HCT116 (cell line): ENCODE results near the gene DCAF11. TPM values are rescaled to one million over a fixed set of nuclear protein-coding genes. Genes with fewer than 3 reads are reported as not detected.

Source experiments
- ATAC-seq: fragments of 200-7000 bp; cut with Tn5 transposase; 2 replicates; pipeline ENCODE4 v1.9.1; 2020; ENCODE audit warnings: mild to moderate bottlenecking, moderate library complexity
- BruUV-seq: library from RNA; stranded (reverse); fragments of 400-500 nt; replicated peaks from 2 replicates; lab custom pipeline; 2021; lab: Mats Ljungman, UMichigan
- CTCF ChIA-PET: fragments of 300-600 bp; sonication (Branson Sonifier 250); formaldehyde crosslinking; loops from one replicate; lab custom pipeline; 2021; ENCODE audit warnings: antibody characterized with exemption; lab: Charles Lee
- POLR2A ChIA-PET: fragments of 300-600, 350-600 bp; sonication (Branson Sonifier 250); formaldehyde crosslinking; loops from one replicate; lab custom pipeline; 2021; ENCODE audit warnings: antibody characterized with exemption; lab: Charles Lee
- RAD21 ChIA-PET, 2 experiments: fragments of 300-600 bp; sonication (Branson Sonifier 250); formaldehyde crosslinking; loops; one replicate each; lab custom pipeline; 2023; ENCODE audit warnings: low total read pairs in 2 of 2; ENCODE audit not compliant: uncharacterized antibody in 2 of 2, unreplicated experiment in 2 of 2, low non-redundant PET in 1 of 2; lab: Charles Lee
- DNase-seq: peaks from one replicate; pipeline ENCODE4 v3.0.0-alpha.2; 2010; ENCODE audit warnings: low read depth, low spot score
- H2AFZ ChIP-seq: fragments of 200-600 bp; shearing (Covaris generic), sonication (generic); 2 replicates; pipeline ENCODE4 v1.6.1; 2017; ENCODE audit warnings: low read depth, mixed run types, mixed read lengths, antibody characterized with exemption, low read length; ENCODE audit not compliant: poor library complexity, severe bottlenecking
- H3K27ac ChIP-seq: 2 replicates; pipeline ENCODE4 v1.5.1; 2012; ENCODE audit warnings: low read depth, low read length
- H3K27me3 ChIP-seq: fragments of 200-600 bp; sonication (generic); 2 replicates; pipeline ENCODE4 v1.6.1; 2016; ENCODE audit warnings: mixed run types, low read length, mixed read lengths; ENCODE audit not compliant: insufficient read depth
- H3K36me3 ChIP-seq, 2 experiments: fragments of 200-500 bp in 1 of 2; fragments of 200-600 bp in 1 of 2; sonication (Bioruptor generic) in 1 of 2; sonication (generic) in 1 of 2; 2 replicates each; pipeline versions ENCODE4 v1.5.1 to v1.6.1; 2014 to 2016; ENCODE audit warnings: low read length in 2 of 2, inconsistent platforms in 1 of 2, mixed read lengths in 1 of 2, mixed run types in 1 of 2; ENCODE audit not compliant: insufficient read depth in 2 of 2, control insufficient read depth in 1 of 2
- H3K4me1 ChIP-seq, 2 experiments: fragments of 200-600 bp in 1 of 2; sonication (generic) in 1 of 2; 2 replicates each; pipeline versions ENCODE4 v1.5.1 to v1.6.1; 2012 to 2017; ENCODE audit warnings: low read length in 2 of 2, inconsistent platforms in 1 of 2, mild to moderate bottlenecking in 1 of 2, mixed read lengths in 1 of 2, mixed run types in 1 of 2, moderate library complexity in 1 of 2; ENCODE audit not compliant: insufficient read depth in 2 of 2, control insufficient read depth in 1 of 2
- H3K4me2 ChIP-seq: fragments of 200-600 bp; sonication (generic); 2 replicates; pipeline ENCODE4 v1.6.1; 2017; ENCODE audit warnings: mixed run types, low read length, mixed read lengths
- H3K4me3 ChIP-seq, 2 experiments: fragments of 200-600 bp in 1 of 2; sonication (generic) in 1 of 2; replicated peaks in 1 of 2; 2 replicates each; pipeline ENCODE4 v1.5.1; 2011 to 2016; ENCODE audit warnings: low read length in 2 of 2, control low read depth in 1 of 2, low read depth in 1 of 2, mild to moderate bottlenecking in 1 of 2, mixed read lengths in 1 of 2, mixed run types in 1 of 2
- H3K79me2 ChIP-seq: fragments of 200-600 bp; sonication (generic); 2 replicates; pipeline ENCODE4 v1.6.1; 2017; ENCODE audit warnings: mild to moderate bottlenecking, mixed run types, low read length, moderate library complexity, mixed read lengths; ENCODE audit not compliant: insufficient read depth
- H3K9ac ChIP-seq: fragments of 200-600 bp; sonication (generic); 2 replicates; pipeline ENCODE4 v1.6.1; 2016; ENCODE audit warnings: low read length, mixed read lengths
- H3K9me2 ChIP-seq: fragments of 200-600 bp; sonication (generic), shearing (Covaris generic); 2 replicates; pipeline ENCODE4 v1.6.1; 2017; ENCODE audit warnings: mixed run types, mild to moderate bottlenecking, moderate library complexity; ENCODE audit not compliant: insufficient read depth
- H3K9me3 ChIP-seq, 2 experiments: fragments of 200-500 bp in 1 of 2; fragments of 200-600 bp in 1 of 2; sonication (Bioruptor generic) in 1 of 2; sonication (generic) in 1 of 2; 2 replicates each; pipeline ENCODE4 v1.6.1; 2014 to 2017; ENCODE audit warnings: low read length in 2 of 2, mixed read lengths in 2 of 2, inconsistent platforms in 1 of 2, low read depth in 1 of 2, mild to moderate bottlenecking in 1 of 2, mixed run types in 1 of 2, moderate library complexity in 1 of 2; ENCODE audit not compliant: control insufficient read depth in 1 of 2, insufficient read depth in 1 of 2
- H4K20me1 ChIP-seq: fragments of 200-600 bp; sonication (generic), shearing (Covaris generic); 2 replicates; pipeline ENCODE4 v1.6.1; 2017; ENCODE audit warnings: mixed run types, mild to moderate bottlenecking, moderate library complexity; ENCODE audit not compliant: insufficient read depth
- EGR1 ChIP-seq: IDR thresholded peaks from 2 replicates; pipeline ENCODE4 v1.6.1; 2012; ENCODE audit warnings: low read depth
- ELF1 ChIP-seq: IDR thresholded peaks from 2 replicates; pipeline ENCODE4 v1.6.1; 2012; ENCODE audit warnings: low read depth, borderline replicate concordance
- EZH2phosphoT487 ChIP-seq: fragments of 200-600 bp; IDR thresholded peaks from 2 replicates; pipeline ENCODE4 v1.6.1; 2018; ENCODE audit warnings: antibody characterized with exemption, borderline replicate concordance
- FOSL1 ChIP-seq: IDR thresholded peaks from 2 replicates; pipeline ENCODE4 v1.6.1; 2012; ENCODE audit warnings: low read depth
- POLR2A ChIP-seq: IDR thresholded peaks from 2 replicates; pipeline ENCODE4 v1.7.0; 2011; ENCODE audit warnings: borderline replicate concordance; ENCODE audit not compliant: insufficient read depth, insufficient read length; ENCODE audit errors: extremely low read depth
- POLR2AphosphoS5 ChIP-seq: IDR thresholded peaks from 2 replicates; pipeline ENCODE4 v1.6.1; 2011; ENCODE audit warnings: mild to moderate bottlenecking, low read depth, low read length, moderate library complexity
- SP1 ChIP-seq: IDR thresholded peaks from 2 replicates; pipeline ENCODE4 v1.6.1; 2012; ENCODE audit warnings: low read depth
- TCF7L2 ChIP-seq: IDR thresholded peaks from 2 replicates; pipeline ENCODE4 v1.7.0; 2011; ENCODE audit warnings: borderline replicate concordance, inconsistent platforms; ENCODE audit not compliant: insufficient read depth, insufficient read length; ENCODE audit errors: extremely low read depth
- ZFX ChIP-seq: fragments of 450-650 bp; IDR thresholded peaks from 2 replicates; pipeline ENCODE4 v1.6.1; 2017
- ZNF274 ChIP-seq: fragments of 200-500 bp; sonication (Bioruptor generic); IDR thresholded peaks from 2 replicates; pipeline ENCODE4 v1.6.1; 2014; ENCODE audit warnings: mild to moderate bottlenecking, low read depth, low read length, inconsistent platforms
- intact Hi-C: fragments of 100-400 bp; cut with micrococcal nuclease; formaldehyde crosslinking; loops from 2 replicates; pipeline ENCODE4 v1.10.0; 2022
- total RNA-seq: library from RNA; stranded (reverse); gene quantifications from one replicate; pipeline ENCODE4 v1.2.1, GENCODE V29; 2021; ENCODE audit not compliant: unreplicated experiment
- TF ChIP-seq, protein P1 (sequence below): IDR thresholded peaks from 2 replicates; pipeline ENCODE4 v1.6.1; 2011; ENCODE audit warnings: mild to moderate bottlenecking, low read length, moderate library complexity; ENCODE audit not compliant: insufficient replicate concordance; ENCODE audit errors: extremely low read depth

The DCAF11 gene
- total RNA-seq, 1 experiment from 2014 or later, result 47.5 TPM

- Histone ChIP-seq H3K36me3 (no peaks in the 10 kb centered on the region), H4K20me1 (no peaks in the 10 kb centered on the region), H3K9me2 (no peaks in the 10 kb centered on the region), H3K79me2 (peaks cover 7% of the 10 kb centered on the region; the same call in 1 of the 2 replicates), H3K4me3 (peak overlapping the region; percentile 94 to 96), H3K4me1 (peaks cover 15 to 22% of the 10 kb centered on the region in 2 experiments), H3K9ac (peak overlapping the region; percentile 84), H3K4me2 (peak overlapping the region; percentile 87), H3K27me3 (no peaks in the 10 kb centered on the region), H3K9me3 (no peaks in the 10 kb centered on the region), H2AFZ (no peak overlapping the region), H3K27ac (peak overlapping the region; percentile 87)
- intact Hi-C loops, result loop anchor here (10.0 kb wide), 1 partner anchor 111 kb away; the partner anchor contains the start of gene DHRS4L2
- ATAC-seq (no peak), DNase-seq (no peak)
- ChIA-PET RAD21 (interaction anchor here in 1 of 2 experiments (0.5 kb wide), 1 partner anchor 174 kb away, joined by 3 read pairs; no protein-coding TSS in a partner anchor), CTCF (interaction anchor here (1.4 to 6.0 kb wide), 2 partner anchors 13 kb away, joined by 4 to 73 read pairs; no protein-coding TSS in a partner anchor), POLR2A (interaction anchor here (1.1 to 4.5 kb wide), 4 partner anchors 12 to 65 kb away, joined by 4 to 49 read pairs (median 8); partner anchors contain the start of genes DCAF11, IRF9 and NRL)
- TF ChIP-seq POLR2AphosphoS5, result 0 out of 2 replicates have a peak, but pooled peaks have one; percentile 13
- TF ChIP-seq FOSL1, result no peak
- no TSS peak for BruUV-seq
These were observed 19.1 kb upstream of the DCAF11 start for GRCh38 chr14:24095271-24096068.

GRCh38 chr14:24096545-24097181 is 17.9 kb upstream of the DCAF11 start:
- Histone ChIP-seq H3K4me3 (no peak overlapping the region), H3K36me3 (no peaks in the 10 kb centered on the region), H3K9me3 (no peaks in the 10 kb centered on the region), H3K79me2 (peaks cover 7% of the 10 kb centered on the region; the same call in 1 of the 2 replicates), H3K4me1 (peaks cover 15 to 22% of the 10 kb centered on the region in 2 experiments), H3K27ac (no peak overlapping the region), H3K9me2 (no peaks in the 10 kb centered on the region), H4K20me1 (no peaks in the 10 kb centered on the region), H3K4me2 (no peak overlapping the region), H3K9ac (no peak overlapping the region), H3K27me3 (no peaks in the 10 kb centered on the region), H2AFZ (no peak overlapping the region)
- DNase-seq (no peak), ATAC-seq (no peak)
- intact Hi-C loops, result loop anchor here (10.0 kb wide), 1 partner anchor 112 kb away; the partner anchor contains the start of gene DHRS4L2
- RAD21 ChIA-PET, result interaction anchor here in 1 of 2 experiments (1.3 kb wide), 1 partner anchor 10 kb away, joined by 3 read pairs; no protein-coding TSS in a partner anchor
- POLR2A ChIA-PET, result interaction anchor here (1.1 to 1.2 kb wide), 2 partner anchors 9 to 10 kb away, joined by 3 read pairs; no protein-coding TSS in a partner anchor
- CTCF ChIA-PET, result interaction anchor here (1.4 kb wide), 1 partner anchor 12 kb away, joined by 4 read pairs; no protein-coding TSS in a partner anchor
- no TSS peak for BruUV-seq
- TF ChIP-seq ELF1, result no peak
- TF ChIP-seq EZH2phosphoT487, result no peak
- no peak for TF ChIP-seq SP1
- TF ChIP-seq TCF7L2, result no peak
- TF ChIP-seq EGR1, result no peak
- TF ChIP-seq, protein P1, sequence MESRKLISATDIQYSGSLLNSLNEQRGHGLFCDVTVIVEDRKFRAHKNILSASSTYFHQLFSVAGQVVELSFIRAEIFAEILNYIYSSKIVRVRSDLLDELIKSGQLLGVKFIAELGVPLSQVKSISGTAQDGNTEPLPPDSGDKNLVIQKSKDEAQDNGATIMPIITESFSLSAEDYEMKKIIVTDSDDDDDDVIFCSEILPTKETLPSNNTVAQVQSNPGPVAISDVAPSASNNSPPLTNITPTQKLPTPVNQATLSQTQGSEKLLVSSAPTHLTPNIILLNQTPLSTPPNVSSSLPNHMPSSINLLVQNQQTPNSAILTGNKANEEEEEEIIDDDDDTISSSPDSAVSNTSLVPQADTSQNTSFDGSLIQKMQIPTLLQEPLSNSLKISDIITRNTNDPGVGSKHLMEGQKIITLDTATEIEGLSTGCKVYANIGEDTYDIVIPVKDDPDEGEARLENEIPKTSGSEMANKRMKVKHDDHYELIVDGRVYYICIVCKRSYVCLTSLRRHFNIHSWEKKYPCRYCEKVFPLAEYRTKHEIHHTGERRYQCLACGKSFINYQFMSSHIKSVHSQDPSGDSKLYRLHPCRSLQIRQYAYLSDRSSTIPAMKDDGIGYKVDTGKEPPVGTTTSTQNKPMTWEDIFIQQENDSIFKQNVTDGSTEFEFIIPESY, result no peak
- no peak for TF ChIP-seq ZFX
- TF ChIP-seq POLR2A, result no peak
- no peak for TF ChIP-seq ZNF274
